Mesenteric fat pad (tissue), 1 donor: ENCODE results near the gene PGAP1. TPM values are rescaled to one million over a fixed set of nuclear protein-coding genes. Genes with fewer than 3 reads are reported as not detected.
"Not testable (repeated sequence)": the region's sequence is repeated elsewhere in the genome, so short reads cannot be mapped to it uniquely, and the experiment has no call there.

ENCODE experiments used
- DNase-seq: peaks from one replicate; pipeline ENCODE4 v3.0.0-alpha.2; 2020; ENCODE audit warnings: low spot score
- total RNA-seq: library from RNA; stranded (reverse); fragmentation: NEBNext Ultra II Directional; extraction: Animal tissue kit (Norgen Biotek cat#: 25700); gene quantifications from one replicate; pipeline ENCODE4 v1.2.1, GENCODE V29; 2021
- donor health status: DM: yes; HTN: yes; CAD: no.

The PGAP1 gene
- total RNA-seq, 1 donor from 2014 or later = 14.6 TPM

- DNase-seq = no peak
These were observed 22.6 kb upstream of the PGAP1 start for GRCh38 chr2:196949116-196949515.

GRCh38 chr2:196944570-196944969 lies 18.1 kb upstream of the PGAP1 start:
- DNase-seq = no peak

- no peak for DNase-seq
These were observed 15.0 kb upstream of the PGAP1 start for GRCh38 chr2:196941398-196942078.

GRCh38 chr2:196939371-196939770 lies 12.9 kb upstream of the PGAP1 start:
- no peak for DNase-seq

- DNase-seq = no peak
These were observed 8.9 kb upstream of the PGAP1 start for GRCh38 chr2:196935432-196935831.

GRCh38 chr2:196934672-196935071 lies 8.2 kb upstream of the PGAP1 start:
- no peak for DNase-seq

GRCh38 chr2:196931555-196931954 lies 5.0 kb upstream of the PGAP1 start:
- DNase-seq = no peak

GRCh38 chr2:196927376-196928225 lies 1.1 kb upstream of the PGAP1 start:
- no peak for DNase-seq

GRCh38 chr2:196925768-196926561 lies 542 bp downstream of the PGAP1 start:
- no peak for DNase-seq

- no peak for DNase-seq
These were observed 1.3 kb downstream of the PGAP1 start for GRCh38 chr2:196925051-196925767.

- no peak for DNase-seq
These were observed 2.5 kb downstream of the PGAP1 start for GRCh38 chr2:196924051-196924450.

- DNase-seq = no peak
These were observed 7.6 kb downstream of the PGAP1 start for GRCh38 chr2:196918927-196919326.

- no peak for DNase-seq
These were observed 8.7 kb downstream of the PGAP1 start for GRCh38 chr2:196917802-196918201.

- no peak for DNase-seq
These were observed 10.9 kb downstream of the PGAP1 start for GRCh38 chr2:196915507-196916189.

- DNase-seq = no peak
These were observed 11.5 kb downstream of the PGAP1 start for GRCh38 chr2:196914867-196915460.

GRCh38 chr2:196913691-196914090 lies 12.8 kb downstream of the PGAP1 start:
- no peak for DNase-seq

- not testable (repeated sequence) for DNase-seq
These were observed 21.1 kb downstream of the PGAP1 start for GRCh38 chr2:196905365-196905764.

- no peak for DNase-seq
These were observed 23.7 kb downstream of the PGAP1 start for GRCh38 chr2:196902828-196903227.

- no peak for DNase-seq
These were observed 25.7 kb downstream of the PGAP1 start for GRCh38 chr2:196900843-196901242.

GRCh38 chr2:196899976-196900375 lies 26.5 kb downstream of the PGAP1 start:
- no peak for DNase-seq
